ENCODE measurements around the gene PLEKHA7. TPM values are rescaled to one million over a fixed set of nuclear protein-coding genes. Genes with fewer than 3 reads are reported as not detected.
"Not testable (repeated sequence)": the region's sequence is repeated elsewhere in the genome, so short reads cannot be mapped to it uniquely, and the experiment has no call there.

PLEKHA7 gene
- polyA plus RNA-seq, 10 donors = 2.9 to 7.8 (median 5.6) TPM

DNA sequence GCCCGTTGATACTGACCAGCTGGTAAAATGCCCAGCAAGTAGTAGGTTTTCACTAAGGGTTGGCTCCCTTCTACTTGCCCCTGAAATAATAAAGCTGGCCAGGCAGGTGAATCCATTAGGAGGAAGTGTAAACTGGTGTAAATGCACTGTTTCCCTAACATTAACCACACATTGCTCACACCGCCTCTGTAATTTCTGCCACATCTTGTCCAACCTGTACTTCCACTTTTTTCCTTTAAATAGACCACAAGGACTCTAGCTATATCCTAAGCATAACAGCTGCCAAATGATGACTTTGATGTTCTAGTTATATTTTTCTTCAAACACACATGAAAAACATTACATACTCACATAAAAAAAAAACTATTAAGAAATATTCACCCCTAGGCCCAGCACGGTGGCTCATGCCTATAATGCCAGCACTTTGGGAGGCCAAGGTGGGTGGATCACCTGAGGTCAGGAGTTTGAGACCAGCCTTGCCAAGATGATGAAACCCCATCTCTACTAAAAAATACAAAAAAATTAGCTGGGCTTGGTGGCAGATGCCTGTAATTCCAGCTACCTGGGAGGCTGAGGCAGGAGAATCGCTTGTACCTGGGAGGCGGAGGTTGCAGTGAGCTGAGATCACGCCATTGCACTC is 95.6 kb downstream of the PLEKHA7 start:
- DNase-seq = not testable (repeated sequence)

DNA sequence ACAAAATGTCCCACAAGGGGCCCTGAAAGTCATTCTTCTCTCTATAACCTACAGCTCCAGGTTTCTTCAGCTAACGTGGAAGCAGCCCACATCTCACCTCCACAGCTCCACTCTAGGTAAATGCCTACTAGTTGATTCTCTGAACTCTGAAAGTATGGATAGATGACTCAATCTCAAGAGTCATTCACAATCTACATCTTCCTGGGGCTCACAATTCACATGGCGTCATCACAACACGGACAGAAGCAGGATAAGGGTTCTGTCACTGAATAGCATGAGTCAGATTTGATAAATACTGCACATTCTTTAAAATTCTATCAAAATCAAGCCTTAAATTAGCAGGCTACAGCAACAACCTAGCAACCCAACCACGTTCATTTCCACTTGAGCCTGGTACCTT is 96.3 kb downstream of the PLEKHA7 start:
- no peak for DNase-seq

DNA sequence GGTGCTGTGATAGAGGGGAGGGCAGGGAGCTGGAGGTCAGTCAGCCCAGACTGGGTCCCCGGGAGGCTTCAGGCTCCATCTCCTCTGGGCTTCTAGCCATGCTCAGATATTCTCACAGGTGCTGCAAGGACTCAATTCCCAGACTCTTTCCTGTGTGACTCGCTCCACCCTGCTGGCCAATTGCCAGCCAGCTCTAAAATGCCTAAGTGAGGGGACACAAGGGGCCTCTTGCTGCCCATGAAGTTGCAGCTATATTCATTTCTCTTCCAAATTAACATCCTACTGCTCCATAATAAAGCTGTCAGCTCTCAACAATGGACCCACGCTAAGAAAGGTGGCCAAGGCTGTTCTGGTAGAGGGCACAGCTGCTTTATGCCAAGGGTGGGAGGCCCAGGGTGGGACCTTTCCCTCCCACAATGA is 101.5 kb downstream of the PLEKHA7 start:
- DNase-seq = no peak

DNA sequence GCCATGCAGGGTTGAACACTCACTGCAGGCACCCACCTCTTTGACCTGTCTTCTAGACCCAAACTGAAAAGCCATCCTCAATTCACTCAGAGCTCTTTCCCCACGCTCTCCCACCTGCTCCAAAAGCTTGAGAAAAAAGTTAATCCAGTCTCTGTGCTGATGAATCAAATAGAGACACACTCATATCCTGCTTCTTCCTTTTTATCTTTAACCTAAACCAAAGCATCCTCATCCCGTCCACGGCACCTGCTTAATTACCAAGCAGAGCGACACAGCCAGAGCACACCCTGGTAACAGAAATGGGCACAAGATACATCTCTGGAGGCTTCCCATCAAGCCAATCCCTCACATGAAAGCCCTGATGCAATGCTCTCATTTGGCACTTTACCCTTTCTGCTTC is 102.6 kb downstream of the PLEKHA7 start:
- no peak for DNase-seq

DNA sequence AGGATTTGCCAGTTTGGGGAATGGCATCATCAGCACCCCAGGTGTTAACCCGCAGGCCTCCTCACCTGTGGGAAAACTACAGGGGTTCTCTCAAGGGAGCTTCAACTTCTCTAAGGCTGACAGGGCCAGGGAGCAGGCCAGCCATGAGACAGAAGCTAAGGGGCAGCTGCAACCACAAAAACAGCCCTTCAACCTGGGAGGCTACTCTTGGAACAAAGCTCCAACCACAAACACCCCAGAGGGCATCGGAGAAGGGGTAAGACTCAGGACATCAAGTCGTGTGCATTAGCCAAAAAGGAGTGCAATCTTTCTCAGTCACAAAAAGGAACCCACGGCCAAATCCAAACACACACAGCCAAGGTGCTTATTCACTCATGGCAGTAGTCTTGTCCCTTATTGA is 103.0 kb downstream of the PLEKHA7 start:
- no peak for DNase-seq

DNA sequence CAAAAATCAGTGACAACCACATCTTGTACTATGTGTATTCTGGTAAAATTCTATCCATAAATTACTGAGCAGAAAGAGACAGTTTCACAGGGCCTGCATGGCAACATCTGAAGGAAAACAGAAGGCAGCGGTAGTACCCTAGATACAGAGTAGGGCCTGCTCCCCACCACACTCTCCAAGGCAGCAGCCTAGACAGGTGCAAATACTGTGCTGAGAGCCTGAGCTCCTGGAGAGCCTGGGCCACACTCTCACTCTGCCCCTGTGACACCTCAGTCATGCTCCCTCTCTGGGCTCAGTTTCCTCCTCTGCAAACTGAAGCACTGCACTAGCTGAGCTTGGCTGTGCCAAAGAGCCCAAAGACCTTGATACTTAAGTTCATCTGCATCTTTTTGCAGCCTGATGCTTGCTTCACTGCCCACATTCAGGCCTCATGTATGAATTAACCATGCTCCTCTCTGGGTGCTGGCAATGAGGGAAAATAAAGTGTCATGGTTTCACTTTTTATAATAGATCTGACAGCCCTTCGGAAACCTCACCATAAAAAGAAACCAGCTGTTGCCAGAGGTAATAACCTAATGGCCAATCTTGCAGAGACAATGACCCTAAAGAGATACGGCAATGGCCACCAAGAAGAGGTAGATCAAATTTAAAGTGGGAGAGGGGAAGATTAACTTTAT is 104.7 kb downstream of the PLEKHA7 start:
- DNase-seq = no peak

DNA sequence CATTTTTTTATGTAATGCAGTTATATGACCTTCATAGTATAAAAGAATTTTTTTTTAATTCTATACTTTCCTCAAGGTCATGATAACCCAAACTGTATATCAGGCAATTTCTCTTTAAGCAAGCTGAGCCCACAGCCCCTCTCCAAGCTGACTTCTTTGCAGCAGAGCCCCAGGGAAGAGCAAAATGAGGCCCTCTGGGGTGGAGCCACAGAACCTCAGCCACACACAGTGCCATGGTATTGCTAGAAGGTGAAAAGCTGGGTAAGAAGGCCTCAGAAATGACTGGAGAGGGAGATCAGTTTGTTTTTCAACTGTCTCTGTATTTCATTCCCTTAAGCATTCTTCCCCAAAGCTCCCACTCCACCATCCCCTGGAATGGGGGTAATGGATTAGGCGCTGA is 108.8 kb downstream of the PLEKHA7 start:
- DNase-seq = no peak

DNA sequence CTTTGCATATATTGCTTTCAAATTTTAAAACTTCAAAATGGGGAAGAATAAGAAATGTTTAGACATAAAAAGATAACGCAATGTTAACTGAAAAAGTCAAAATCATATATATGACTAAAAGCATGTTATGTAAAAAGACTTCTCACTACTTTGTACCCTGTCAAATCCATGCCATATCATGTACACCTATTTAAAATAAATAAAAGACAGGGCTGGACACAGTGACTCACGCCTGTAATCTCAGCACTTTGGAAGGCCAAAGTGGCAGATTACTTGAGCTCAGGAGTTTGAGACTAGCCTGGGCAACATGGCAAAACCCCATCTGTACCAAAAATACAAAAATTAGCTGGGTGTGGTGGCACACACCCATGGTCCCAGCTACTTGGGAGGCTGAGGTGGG is 109.5 kb downstream of the PLEKHA7 start:
- not testable (repeated sequence) for DNase-seq

DNA sequence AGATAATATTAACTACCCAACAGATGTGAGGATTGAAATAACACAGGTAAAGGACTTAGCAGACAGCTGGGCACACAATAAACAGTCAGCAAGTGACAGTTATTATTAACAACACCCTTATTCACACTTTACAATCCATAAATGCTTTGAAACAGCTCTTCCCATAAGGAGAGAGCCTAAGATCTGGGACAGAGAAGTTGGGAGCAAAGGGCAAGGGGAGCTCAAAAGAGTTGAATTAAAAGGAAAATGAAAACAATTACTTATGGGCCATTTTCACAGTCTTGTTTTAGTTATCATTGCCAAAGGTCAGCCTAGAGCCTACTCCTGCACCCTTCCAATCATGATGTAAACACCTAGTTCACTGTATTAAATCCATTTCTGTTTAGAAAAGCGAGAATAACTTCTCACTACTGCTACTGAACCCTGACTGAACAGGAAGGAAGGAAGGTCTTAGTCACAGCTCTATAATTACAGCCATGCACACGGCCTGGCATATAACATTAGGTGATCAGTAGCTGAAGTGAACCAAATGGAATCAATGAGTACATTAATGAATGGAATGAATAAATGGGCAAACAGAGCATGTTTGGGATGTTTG is 111.3 kb downstream of the PLEKHA7 start:
- DNase-seq = no peak

DNA sequence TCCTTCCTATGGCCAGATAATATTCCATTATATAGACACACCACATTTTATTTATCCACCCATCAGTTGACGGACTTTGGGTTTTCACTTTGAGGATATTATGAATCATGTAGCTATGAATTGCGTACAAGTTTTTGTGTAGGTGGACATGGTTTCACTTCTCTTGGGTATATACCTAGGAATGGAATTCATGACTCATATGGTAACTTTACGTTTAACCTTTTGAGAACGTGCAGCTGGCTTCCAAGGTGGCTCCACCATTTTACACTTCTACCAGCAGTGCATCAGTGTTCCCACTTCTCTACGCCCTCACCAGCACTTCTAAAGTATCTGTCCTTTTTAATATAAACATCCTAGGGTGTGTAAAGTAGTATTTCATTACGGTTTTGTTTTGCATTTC is 112.0 kb downstream of the PLEKHA7 start:
- DNase-seq = no peak

DNA sequence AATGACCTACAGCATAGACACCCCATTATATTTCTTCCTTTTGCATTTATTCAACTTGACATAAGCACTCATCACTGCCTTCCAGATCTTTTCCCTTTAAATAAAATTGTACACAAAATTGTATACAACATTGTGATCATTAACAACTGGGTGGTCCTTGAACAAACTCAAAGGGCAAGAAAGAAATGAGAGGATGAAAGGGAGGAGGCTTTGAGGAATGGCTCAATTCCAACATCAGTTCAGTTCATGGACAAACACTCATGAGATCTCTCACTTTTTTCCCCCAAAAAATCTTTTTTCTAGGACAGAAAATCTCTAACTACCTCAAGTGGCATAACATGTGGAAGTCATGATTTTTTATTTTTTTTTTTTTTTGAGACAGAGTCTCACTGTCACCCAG is 113.7 kb downstream of the PLEKHA7 start:
- DNase-seq = no peak

DNA sequence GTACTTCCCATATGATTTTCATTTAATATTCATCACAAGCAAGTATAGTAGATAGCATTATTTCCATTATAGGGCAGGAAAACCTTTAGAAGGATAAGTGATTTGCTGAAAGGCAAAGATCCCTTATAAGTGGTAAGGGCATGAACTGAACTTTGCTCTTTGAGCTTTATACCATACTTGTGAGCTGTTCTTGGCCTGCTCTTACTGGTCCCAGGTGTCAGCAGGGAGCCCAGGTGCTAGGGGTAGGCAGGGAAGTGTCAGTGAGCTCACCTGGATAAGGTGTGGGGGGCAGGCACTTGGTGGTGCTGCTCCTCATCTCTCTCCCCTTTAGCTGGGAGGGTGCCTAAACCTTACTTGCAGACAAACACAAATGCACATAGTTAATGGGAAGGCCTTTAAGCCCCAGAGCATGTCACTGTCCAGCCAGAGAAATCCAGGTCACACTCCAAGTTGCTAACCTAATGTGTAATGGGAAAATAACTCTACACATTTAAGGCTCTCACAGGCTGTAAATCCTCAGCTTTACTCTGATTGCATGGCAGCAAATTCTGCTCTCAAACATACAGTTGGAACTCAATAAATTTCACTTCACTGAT is 114.4 kb downstream of the PLEKHA7 start:
- no peak for DNase-seq

DNA sequence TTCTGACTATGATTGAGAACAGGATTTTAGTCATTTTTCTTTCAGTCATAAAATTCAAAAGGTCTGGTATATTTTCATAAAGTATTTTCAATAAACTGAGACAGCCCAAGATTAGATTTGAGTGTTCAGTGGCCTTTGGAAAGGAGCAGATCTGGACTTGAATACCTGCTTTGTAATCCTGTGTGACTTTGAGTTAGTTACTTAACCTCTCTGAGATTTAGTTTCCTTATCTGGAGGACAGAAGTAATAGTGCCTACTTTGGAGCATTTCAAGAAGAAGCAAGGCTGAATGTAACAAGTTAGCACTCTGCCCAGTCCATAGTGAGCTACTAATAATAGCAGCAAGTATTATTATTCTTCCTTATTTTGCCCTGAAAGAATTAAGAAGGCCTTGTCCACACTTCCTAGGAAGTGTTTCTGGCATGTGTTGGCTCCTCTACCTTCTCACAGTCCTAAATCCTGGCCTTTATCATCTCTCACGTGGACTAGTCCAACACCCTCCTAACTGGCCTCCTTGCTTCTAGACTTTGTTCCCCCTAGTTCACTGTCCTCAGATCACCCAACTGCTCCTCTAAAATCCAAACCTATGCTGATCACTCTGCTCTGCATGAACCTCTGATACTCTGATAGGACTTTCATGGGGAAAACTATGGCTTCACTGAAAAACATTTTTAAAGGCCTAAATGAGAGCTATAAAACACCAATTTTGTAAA is 115.8 kb downstream of the PLEKHA7 start:
- DNase-seq = no peak

DNA sequence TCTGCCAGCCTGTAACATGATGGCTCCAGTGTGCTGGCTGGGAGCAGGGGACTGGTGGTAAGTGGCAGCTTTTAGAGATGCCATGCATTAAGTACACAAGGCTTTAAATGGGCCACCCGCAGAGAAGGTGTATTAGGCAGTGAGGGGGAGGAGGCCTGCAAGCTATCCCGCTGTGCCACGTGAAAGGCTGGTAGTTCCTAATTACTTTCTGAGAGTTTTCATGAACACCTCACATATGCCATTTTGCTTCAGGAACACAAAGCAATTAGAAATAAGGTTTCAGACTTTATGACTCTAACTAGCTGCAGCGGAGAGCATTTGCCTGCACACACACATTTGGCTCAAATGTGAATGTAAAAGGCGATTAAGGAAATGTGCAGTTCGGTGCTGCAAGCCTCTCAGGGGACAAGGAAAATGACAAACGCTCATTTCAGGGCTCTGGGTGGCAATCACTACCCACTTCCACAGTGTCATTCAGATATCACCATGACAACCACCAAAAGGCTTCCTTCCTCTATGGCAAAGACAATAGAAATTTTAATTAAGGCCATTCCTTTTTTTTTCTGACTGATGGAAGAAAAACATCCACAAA is 116.6 kb downstream of the PLEKHA7 start:
- peak in 1 of 3 donors; percentile 24 for DNase-seq

DNA sequence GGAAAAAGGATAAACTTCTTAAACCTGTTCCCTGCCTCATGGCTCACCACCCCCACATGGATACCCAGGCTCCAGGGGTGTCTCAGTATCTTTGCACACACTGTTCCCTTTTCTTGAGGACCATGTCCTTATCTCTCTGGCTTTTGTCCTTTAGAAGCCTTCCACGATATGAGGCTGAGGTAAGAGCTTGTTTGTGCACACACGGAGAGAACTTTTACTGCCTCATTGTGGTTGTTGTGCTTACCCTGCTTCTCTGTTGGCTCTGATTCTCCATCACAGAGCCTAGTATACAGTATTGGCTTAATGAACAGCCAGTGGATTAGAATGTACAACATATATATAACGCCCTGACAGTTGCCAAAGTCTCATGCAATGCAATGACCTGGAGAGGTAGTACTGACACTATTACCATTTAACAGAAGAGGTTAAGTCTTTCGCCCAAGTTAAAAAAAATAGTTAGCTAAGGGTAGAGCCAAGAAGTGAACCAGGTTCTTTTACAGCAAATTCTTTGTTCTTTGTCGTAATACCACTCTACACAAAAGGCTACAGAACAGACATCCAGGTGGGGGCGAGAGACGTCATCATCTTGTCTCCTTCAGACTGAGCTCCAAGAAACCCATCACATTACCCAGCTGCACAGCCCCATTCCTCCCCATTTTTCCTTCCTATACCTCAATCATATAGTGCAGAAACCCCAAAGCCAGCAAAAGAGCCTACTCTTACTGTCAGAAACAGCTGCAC is 117.3 kb downstream of the PLEKHA7 start:
- DNase-seq = no peak

DNA sequence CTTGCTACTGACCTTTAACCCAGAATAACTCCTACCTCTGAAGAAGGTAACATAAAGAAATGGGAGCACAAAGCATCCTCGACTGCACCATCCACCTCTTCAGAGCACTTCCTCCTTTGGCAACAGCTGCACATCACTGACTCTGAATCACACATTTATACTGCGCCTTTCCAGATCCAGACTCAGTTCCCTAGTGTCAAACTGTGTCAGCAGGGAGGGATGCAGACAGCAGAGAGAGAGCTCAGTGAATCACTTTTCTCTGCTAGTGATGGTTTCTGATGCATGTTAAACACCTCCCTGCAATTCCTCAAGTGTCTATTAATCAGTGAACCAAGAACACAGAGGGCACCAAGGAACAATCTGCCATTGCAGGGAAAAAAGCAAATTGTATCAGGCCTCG is 118.9 kb downstream of the PLEKHA7 start:
- DNase-seq = no peak

DNA sequence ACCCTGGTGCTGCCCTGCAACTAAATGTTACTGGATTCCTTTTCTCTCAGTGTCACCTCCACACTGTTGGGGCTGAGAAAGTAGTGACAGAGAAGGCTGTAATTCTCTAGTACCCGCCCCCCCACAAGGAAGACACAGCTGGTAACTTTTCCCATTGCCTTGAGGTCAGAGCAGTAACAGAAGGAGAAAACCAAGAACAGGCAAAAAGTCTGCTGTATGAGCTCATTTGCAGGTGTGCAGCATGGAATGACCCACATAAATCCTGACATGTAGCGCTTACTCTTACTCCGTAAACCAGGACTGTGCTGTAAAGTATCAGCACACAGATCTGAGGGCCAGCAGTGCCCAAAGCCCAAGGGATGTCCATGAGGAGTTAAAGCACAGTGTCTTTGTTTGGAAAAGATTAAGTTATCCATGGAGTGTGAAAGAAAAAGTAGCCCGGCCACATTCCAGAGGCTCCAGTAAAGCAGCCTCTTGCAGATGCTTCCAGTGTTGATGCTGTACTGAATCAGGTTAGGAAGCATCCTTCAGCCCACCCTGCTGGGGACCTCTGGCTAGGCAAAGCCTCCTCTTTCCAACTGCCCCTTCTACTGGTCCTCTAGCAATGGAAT is 120.7 kb downstream of the PLEKHA7 start:
- DNase-seq = no peak

DNA sequence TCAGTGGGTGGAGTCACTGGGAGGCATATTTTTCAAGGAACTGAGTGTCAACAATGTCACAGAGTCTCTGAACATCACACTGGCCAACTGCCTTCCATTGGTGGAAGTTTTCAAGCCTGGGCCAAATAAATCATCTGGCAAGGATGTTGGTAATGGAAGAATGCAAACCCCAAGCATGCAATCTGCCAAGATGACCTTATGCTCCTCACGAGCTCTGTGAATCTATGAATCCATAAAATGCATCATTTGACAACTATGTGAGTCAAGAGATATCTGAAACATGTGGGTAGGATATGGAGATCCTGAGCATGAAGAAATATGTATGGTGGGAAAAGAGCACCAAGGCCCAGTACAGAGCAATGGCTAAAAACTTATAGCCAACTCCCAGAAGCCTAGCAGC is 122.2 kb downstream of the PLEKHA7 start:
- peak in 2 of 3 donors; percentile 34 to 76 for DNase-seq

DNA sequence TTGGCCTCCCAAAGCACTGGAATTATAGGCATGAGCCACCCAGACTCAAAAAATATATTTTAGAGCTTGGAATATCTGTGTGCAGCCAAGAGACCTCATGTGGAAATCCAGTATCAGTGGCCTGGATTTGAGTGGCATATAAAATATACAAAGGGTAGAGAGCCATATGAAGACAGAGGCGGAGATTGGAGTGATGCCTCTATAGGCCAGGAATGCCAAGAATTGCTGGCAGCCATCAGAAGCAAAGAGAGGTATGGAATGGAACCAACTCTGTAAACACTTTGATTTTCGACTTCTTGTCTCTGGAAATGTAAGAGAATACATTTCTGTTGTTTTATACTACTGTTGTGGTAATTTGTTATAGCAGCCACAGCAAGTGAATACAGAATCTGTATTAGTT is 123.0 kb downstream of the PLEKHA7 start:
- peak in 1 of 3 donors; percentile 49 for DNase-seq

DNA sequence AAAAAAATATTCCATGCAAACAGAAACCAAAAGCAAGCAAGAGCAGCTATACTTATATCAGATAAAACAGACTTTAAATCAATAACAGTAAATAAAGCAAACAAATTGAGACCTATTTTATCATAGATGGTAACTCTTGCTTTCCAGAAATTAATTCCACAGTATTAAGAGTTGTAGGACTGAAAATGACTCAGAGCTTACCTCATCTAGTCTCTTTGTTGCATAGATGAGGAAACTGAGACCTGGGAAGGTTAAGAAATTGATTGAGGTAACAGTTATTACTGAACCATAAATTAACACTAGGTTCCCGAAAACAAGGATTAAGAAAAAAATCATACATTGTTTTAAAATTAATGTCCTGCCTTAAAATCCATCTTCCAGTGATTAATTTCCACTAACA is 123.8 kb downstream of the PLEKHA7 start:
- DNase-seq = no peak

DNA sequence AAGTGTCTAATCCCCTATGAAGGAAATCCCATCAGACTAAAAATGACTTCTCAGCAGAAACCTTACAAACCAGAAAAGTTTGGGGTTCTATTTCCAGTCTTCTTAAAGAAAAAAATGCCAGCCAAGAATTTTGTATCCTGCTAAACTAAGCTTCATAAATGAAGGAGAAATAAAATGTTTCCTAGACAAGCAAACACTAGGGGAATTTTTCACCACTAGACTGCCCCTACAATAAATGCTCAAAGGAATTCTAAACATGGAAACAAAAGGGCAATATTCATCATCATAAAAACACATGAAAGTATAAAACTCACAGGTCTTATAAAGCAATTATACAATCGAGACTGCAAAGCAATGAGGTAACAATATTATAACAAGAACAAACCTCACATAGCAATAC is 124.3 kb downstream of the PLEKHA7 start:
- no peak for DNase-seq

All from muscle of back (tissue), 11 donors.